HG03354 (cell line): ENCODE data around the gene MIF4GD.

ENCODE experiments used
- ATAC-seq: cut with Tn5 transposase; IDR thresholded peaks from one replicate; pipeline ENCODE4 v1.9.1; 2021; ENCODE audit warnings: mild to moderate bottlenecking; ENCODE audit not compliant: unreplicated experiment, poor library complexity, severe bottlenecking

MIF4GD gene

GRCh38 chr17:75239778-75240393, 31.1 kb downstream of the MIF4GD start:
- no peak for ATAC-seq

- no peak for ATAC-seq
Measured at GRCh38 chr17:75239214-75239613, 31.8 kb downstream of the MIF4GD start.

- peak; percentile 69 for ATAC-seq
Measured at GRCh38 chr17:75238684-75239191, 32.3 kb downstream of the MIF4GD start.

- no peak for ATAC-seq
Measured at GRCh38 chr17:75238020-75238580, 32.9 kb downstream of the MIF4GD start.

- no peak for ATAC-seq
Measured at GRCh38 chr17:75237100-75238014, 33.7 kb downstream of the MIF4GD start.

GRCh38 chr17:75232786-75233185, 38.2 kb downstream of the MIF4GD start:
- no peak for ATAC-seq

GRCh38 chr17:75231741-75232464, 39.1 kb downstream of the MIF4GD start:
- ATAC-seq: no peak

- no peak for ATAC-seq
Measured at GRCh38 chr17:75231071-75231470, 40.0 kb downstream of the MIF4GD start.

GRCh38 chr17:75228847-75229246, 42.2 kb downstream of the MIF4GD start:
- no peak for ATAC-seq

- no peak for ATAC-seq
Measured at GRCh38 chr17:75228305-75228704, 42.7 kb downstream of the MIF4GD start.

GRCh38 chr17:75227729-75228128, 43.3 kb downstream of the MIF4GD start:
- no peak for ATAC-seq

- ATAC-seq: no peak
Measured at GRCh38 chr17:75225016-75225415, 46.0 kb downstream of the MIF4GD start.

GRCh38 chr17:75219815-75220214, 51.2 kb downstream of the MIF4GD start:
- no peak for ATAC-seq

- no peak for ATAC-seq
Measured at GRCh38 chr17:75218131-75218530, 52.9 kb downstream of the MIF4GD start.
